Trophoblast cell (in vitro differentiated cells and primary cell): ENCODE measurements around the gene CDK6.

Source experiments
- DNase-seq, 2 donors: peaks; one replicate each; pipeline ENCODE4 v3.0.0-alpha.2; 2016
- H2AFZ ChIP-seq: 2 replicates; pipeline ENCODE4 v1.6.1; 2013; ENCODE audit warnings: low read length, moderate library complexity, mild to moderate bottlenecking; ENCODE audit not compliant: insufficient read depth, poor library complexity
- H2AK5ac ChIP-seq: 2 replicates; pipeline ENCODE4 v1.6.1; 2013; ENCODE audit warnings: mild to moderate bottlenecking, low read length
- H2BK120ac ChIP-seq: 2 replicates; pipeline ENCODE4 v1.6.1; 2013; ENCODE audit warnings: low read length, mild to moderate bottlenecking, moderate library complexity; ENCODE audit not compliant: insufficient read depth, poor library complexity
- H2BK12ac ChIP-seq: 2 replicates; pipeline ENCODE4 v1.6.1; 2013; ENCODE audit warnings: mild to moderate bottlenecking, low read length, moderate library complexity
- H2BK5ac ChIP-seq: 2 replicates; pipeline ENCODE4 v1.6.1; 2013; ENCODE audit warnings: low read length, low read depth, moderate library complexity, mild to moderate bottlenecking; ENCODE audit not compliant: poor library complexity
- H3K14ac ChIP-seq: 2 replicates; pipeline ENCODE4 v1.6.1; 2013; ENCODE audit warnings: mild to moderate bottlenecking, low read length
- H3K18ac ChIP-seq: 2 replicates; pipeline ENCODE4 v1.6.1; 2013; ENCODE audit warnings: mild to moderate bottlenecking, low read length
- H3K23ac ChIP-seq: 2 replicates; pipeline ENCODE4 v1.6.1; 2013; ENCODE audit warnings: low read length
- H3K27ac ChIP-seq: 2 replicates; pipeline ENCODE4 v1.5.1; 2013; ENCODE audit warnings: low read depth, mild to moderate bottlenecking, inconsistent platforms, low read length, moderate library complexity
- H3K27me3 ChIP-seq: 2 replicates; pipeline ENCODE4 v1.6.1; 2013; ENCODE audit warnings: inconsistent platforms, mild to moderate bottlenecking, low read length, moderate library complexity; ENCODE audit not compliant: insufficient read depth
- H3K36me3 ChIP-seq, 2 experiments: 1 replicate in 1 of 2; 2 replicates in 1 of 2; pipeline ENCODE4 v1.6.1; 2013; ENCODE audit warnings: low read length in 2 of 2, mild to moderate bottlenecking in 2 of 2, moderate library complexity in 1 of 2; ENCODE audit not compliant: insufficient read depth in 2 of 2, control insufficient read depth in 1 of 2
- H3K4ac ChIP-seq: 2 replicates; pipeline ENCODE4 v1.6.1; 2013; ENCODE audit warnings: low read depth, mild to moderate bottlenecking, low read length, moderate library complexity
- H3K4me1 ChIP-seq, 2 experiments: 1 replicate in 1 of 2; 2 replicates in 1 of 2; pipeline ENCODE4 v1.6.1; 2013; ENCODE audit warnings: low read length in 2 of 2, mild to moderate bottlenecking in 2 of 2, moderate library complexity in 1 of 2; ENCODE audit not compliant: insufficient read depth in 2 of 2, control insufficient read depth in 1 of 2
- H3K4me2 ChIP-seq: 2 replicates; pipeline ENCODE4 v1.6.1; 2013; ENCODE audit warnings: inconsistent platforms, mild to moderate bottlenecking, low read length, moderate library complexity
- H3K4me3 ChIP-seq: 2 replicates; pipeline ENCODE4 v1.5.1; 2013; ENCODE audit warnings: mild to moderate bottlenecking, low read depth, low read length, inconsistent platforms
- H3K79me1 ChIP-seq: one replicate; pipeline ENCODE4 v1.6.1; 2013; ENCODE audit warnings: low read length
- H3K79me2 ChIP-seq: 2 replicates; pipeline ENCODE4 v1.6.1; 2013; ENCODE audit warnings: low read length, mild to moderate bottlenecking; ENCODE audit not compliant: control insufficient read depth, insufficient read depth, poor library complexity
- H3K9ac ChIP-seq: 2 replicates; pipeline ENCODE4 v1.6.1; 2013; ENCODE audit warnings: mild to moderate bottlenecking, low read length
- H3K9me3 ChIP-seq: 2 replicates; pipeline ENCODE4 v1.6.1; 2013; ENCODE audit warnings: low read depth, mild to moderate bottlenecking, control low read depth, inconsistent platforms, low read length; ENCODE audit not compliant: insufficient read depth
- H4K12ac ChIP-seq: 2 replicates; pipeline ENCODE4 v1.6.1; 2013; ENCODE audit warnings: low read depth, mild to moderate bottlenecking, low read length, moderate library complexity
- H4K8ac ChIP-seq: 2 replicates; pipeline ENCODE4 v1.6.1; 2013; ENCODE audit warnings: low read depth, mild to moderate bottlenecking, low read length, moderate library complexity
- H4K91ac ChIP-seq: one replicate; pipeline ENCODE4 v1.6.1; 2013; ENCODE audit warnings: low read depth, mild to moderate bottlenecking, low read length, moderate library complexity
- WGBS: extraction: QIAGEN DNeasy Blood & Tissue Kit; methylation state at CpG from one replicate; pipeline ENCODE4 v1.1.7; 2013; ENCODE audit warnings: missing lambda C conversion rate; ENCODE audit not compliant: insufficient read length, insufficient coverage; ENCODE audit errors: extremely low coverage; 5-methylcytosine and 5-hydroxymethylcytosine counted together

The CDK6 gene

GRCh38 chr7:92854501-92855238 is 18.3 kb upstream of the CDK6 start:
- no peak overlapping the region for H3K4me3 ChIP-seq
- H2AFZ ChIP-seq, result no peak overlapping the region
- no peak overlapping the region for H3K4me2 ChIP-seq
- no peak overlapping the region for H2BK12ac ChIP-seq
- H2BK120ac ChIP-seq, result no peak overlapping the region
- no peak overlapping the region for H3K23ac ChIP-seq
- no peak overlapping the region for H3K4ac ChIP-seq
- DNase-seq, result no peak
- no CpG with 5 or more reads among the region's 5 CpGs for WGBS
- H2AK5ac ChIP-seq, result no peak overlapping the region
- no peak overlapping the region for H4K12ac ChIP-seq
- no peak overlapping the region for H4K8ac ChIP-seq
- H3K14ac ChIP-seq, result no peak overlapping the region
- H3K27ac ChIP-seq, result no peak overlapping the region
- H3K18ac ChIP-seq, result no peak overlapping the region
- no peak overlapping the region for H3K9ac ChIP-seq
- H4K91ac ChIP-seq, result no peak overlapping the region
- no peaks in the 10 kb centered on the region for H3K27me3 ChIP-seq
- no peak overlapping the region for H2BK5ac ChIP-seq
- H3K4me1 ChIP-seq, result no peaks in the 10 kb centered on the region
- H3K79me2 ChIP-seq, result no peaks in the 10 kb centered on the region
- H3K36me3 ChIP-seq, result no peaks in the 10 kb centered on the region
- H3K9me3 ChIP-seq, result no peaks in the 10 kb centered on the region
- H3K79me1 ChIP-seq, result no peaks in the 10 kb centered on the region

GRCh38 chr7:92851732-92852131 is 15.4 kb upstream of the CDK6 start:
- Histone ChIP-seq H3K27ac (no peak overlapping the region), H3K36me3 (no peaks in the 10 kb centered on the region), H2BK12ac (no peak overlapping the region), H3K23ac (no peak overlapping the region), H4K91ac (no peak overlapping the region), H2BK120ac (no peak overlapping the region), H2BK5ac (no peak overlapping the region), H2AK5ac (no peak overlapping the region), H4K12ac (no peak overlapping the region), H3K14ac (no peak overlapping the region), H3K79me1 (no peaks in the 10 kb centered on the region), H3K18ac (no peak overlapping the region), H2AFZ (no peak overlapping the region), H3K9me3 (no peaks in the 10 kb centered on the region), H3K4ac (no peak overlapping the region), H3K79me2 (no peaks in the 10 kb centered on the region), H3K9ac (no peak overlapping the region), H4K8ac (no peak overlapping the region), H3K27me3 (no peaks in the 10 kb centered on the region), H3K4me3 (no peak overlapping the region), H3K4me2 (no peak overlapping the region), H3K4me1 (no peaks in the 10 kb centered on the region)
- WGBS, result no CpG with 5 or more reads among the region's 3 CpGs
- no peak for DNase-seq

GRCh38 chr7:92850516-92850915 is 14.1 kb upstream of the CDK6 start:
- Histone ChIP-seq H3K36me3 (no peaks in the 10 kb centered on the region), H2BK12ac (no peak overlapping the region), H3K18ac (no peak overlapping the region), H4K8ac (no peak overlapping the region), H4K12ac (no peak overlapping the region), H3K4ac (no peak overlapping the region), H3K23ac (no peak overlapping the region), H3K9ac (no peak overlapping the region), H2AK5ac (no peak overlapping the region), H3K9me3 (no peaks in the 10 kb centered on the region), H3K27ac (no peak overlapping the region), H3K79me1 (no peaks in the 10 kb centered on the region), H3K4me3 (no peak overlapping the region), H3K4me1 (no peaks in the 10 kb centered on the region), H2AFZ (no peak overlapping the region), H3K4me2 (no peak overlapping the region), H2BK120ac (no peak overlapping the region), H3K14ac (no peak overlapping the region), H3K27me3 (no peaks in the 10 kb centered on the region), H4K91ac (no peak overlapping the region), H3K79me2 (no peaks in the 10 kb centered on the region), H2BK5ac (no peak overlapping the region)
- no peak for DNase-seq
- WGBS, result no CpG with 5 or more reads among the region's 1 CpG

- H3K4me1 ChIP-seq, result no peaks in the 10 kb centered on the region
- H4K12ac ChIP-seq, result no peak overlapping the region
- no peak overlapping the region for H2BK120ac ChIP-seq
- H3K4me2 ChIP-seq, result no peak overlapping the region
- H3K27ac ChIP-seq, result no peak overlapping the region
- no peak overlapping the region for H3K23ac ChIP-seq
- no peak overlapping the region for H2BK12ac ChIP-seq
- no peaks in the 10 kb centered on the region for H3K27me3 ChIP-seq
- DNase-seq, result peak in 1 of 2 donors; percentile 3
- no peaks in the 10 kb centered on the region for H3K36me3 ChIP-seq
- no peak overlapping the region for H3K4ac ChIP-seq
- no CpG with 5 or more reads among the region's 4 CpGs for WGBS
- H3K18ac ChIP-seq, result no peak overlapping the region
- H3K9me3 ChIP-seq, result no peaks in the 10 kb centered on the region
- H4K8ac ChIP-seq, result no peak overlapping the region
- no peak overlapping the region for H2BK5ac ChIP-seq
- no peak overlapping the region for H4K91ac ChIP-seq
- no peaks in the 10 kb centered on the region for H3K79me1 ChIP-seq
- no peak overlapping the region for H2AFZ ChIP-seq
- no peak overlapping the region for H3K9ac ChIP-seq
- no peak overlapping the region for H3K4me3 ChIP-seq
- no peaks in the 10 kb centered on the region for H3K79me2 ChIP-seq
- no peak overlapping the region for H3K14ac ChIP-seq
- H2AK5ac ChIP-seq, result no peak overlapping the region
Observed at GRCh38 chr7:92849322-92849721, 12.9 kb upstream of the CDK6 start.
